ENCODE measurements around the gene DOK7. TPM values are rescaled to one million over a fixed set of nuclear protein-coding genes. Genes with fewer than 3 reads are reported as not detected.

The DOK7 gene
- total and polyA plus RNA-seq, 2 donors (not counting 3 experiments of a cell fraction or from before 2014, with no cell fraction given) = not detected

GRCh38 chr4:3468804-3469203 is 5.7 kb downstream of the DOK7 start:
- no TSS peak for BruUV-seq (replicated peaks)
- no peaks in the 10 kb centered on the region for H3K9me1 ChIP-seq (replicated peaks; ENCODE audit: control insufficient read depth, extremely low read depth, insufficient read depth, low read length)
- no peaks in the 10 kb centered on the region for H3K4me1 ChIP-seq (ENCODE audit: control insufficient read depth, extremely low read depth, insufficient read depth, low read length)
- CTCF ChIA-PET = interaction anchor here (4.1 kb wide), 1 partner anchor 12 kb away, joined by 16 read pairs; no protein-coding TSS in a partner anchor
- FAIRE-seq (no peak), DNase-seq (ENCODE audit: low read depth, low spot score) (no peak)
- intact Hi-C loops (cut with micrococcal nuclease) (no loop called here), dilution Hi-C loops (cut with MboI; ENCODE audit: extremely low pct_ligation_motif_present, low sequenced_read_pairs) (no loop called here)
- POLR2A ChIA-PET = no interaction called here
- H3K79me2 ChIP-seq (ENCODE audit: control insufficient read depth, insufficient read depth, low read length) = no peaks in the 10 kb centered on the region
- H3K27ac ChIP-seq (ENCODE audit: insufficient read depth, low read depth, low read length) = no peak overlapping the region
- no peak overlapping the region for H3K9ac ChIP-seq (replicated peaks; ENCODE audit: extremely low read depth, insufficient read depth, low read length)
- H3K27me3 ChIP-seq (ENCODE audit: control insufficient read depth in 2 of 2, insufficient read depth in 2 of 2, low read length in 2 of 2) = peaks cover 0 to under 1% of the 10 kb centered on the region in 2 experiments
- H2AFZ ChIP-seq (ENCODE audit: low read depth, low read length) = no peak overlapping the region
- H3K9me3 ChIP-seq (replicated peaks; ENCODE audit: control insufficient read depth, insufficient read depth, low read length) = no peaks in the 10 kb centered on the region
- H3K4me2 ChIP-seq (ENCODE audit: insufficient read depth, low read length) = no peak overlapping the region
- H4K20me1 ChIP-seq (replicated peaks; ENCODE audit: control insufficient read depth, extremely low read depth, insufficient read depth, low read length) = no peaks in the 10 kb centered on the region
- TF ChIP-seq JUN (IDR thresholded peaks at IDR 0.05; ENCODE audit: borderline replicate concordance, insufficient read depth, insufficient read length, low read depth) (no peak), GATA2 (IDR thresholded peaks at IDR 0.05; ENCODE audit: insufficient read depth, insufficient read length, low read depth, low read length) (no peak), MYC (IDR thresholded peaks at IDR 0.05; ENCODE audit: low read depth, low read length) (no peak), FOS (IDR thresholded peaks at IDR 0.05; ENCODE audit: borderline replicate concordance, insufficient read depth, low read length) (no peak), POLR2A (IDR thresholded peaks at IDR 0.05; ENCODE audit: low read depth, low read length) (no peak), POLR2AphosphoS5 (IDR thresholded peaks at IDR 0.05; ENCODE audit: insufficient read depth, low read depth, low read length) (no peak)
- TF ChIP-seq, protein P1, sequence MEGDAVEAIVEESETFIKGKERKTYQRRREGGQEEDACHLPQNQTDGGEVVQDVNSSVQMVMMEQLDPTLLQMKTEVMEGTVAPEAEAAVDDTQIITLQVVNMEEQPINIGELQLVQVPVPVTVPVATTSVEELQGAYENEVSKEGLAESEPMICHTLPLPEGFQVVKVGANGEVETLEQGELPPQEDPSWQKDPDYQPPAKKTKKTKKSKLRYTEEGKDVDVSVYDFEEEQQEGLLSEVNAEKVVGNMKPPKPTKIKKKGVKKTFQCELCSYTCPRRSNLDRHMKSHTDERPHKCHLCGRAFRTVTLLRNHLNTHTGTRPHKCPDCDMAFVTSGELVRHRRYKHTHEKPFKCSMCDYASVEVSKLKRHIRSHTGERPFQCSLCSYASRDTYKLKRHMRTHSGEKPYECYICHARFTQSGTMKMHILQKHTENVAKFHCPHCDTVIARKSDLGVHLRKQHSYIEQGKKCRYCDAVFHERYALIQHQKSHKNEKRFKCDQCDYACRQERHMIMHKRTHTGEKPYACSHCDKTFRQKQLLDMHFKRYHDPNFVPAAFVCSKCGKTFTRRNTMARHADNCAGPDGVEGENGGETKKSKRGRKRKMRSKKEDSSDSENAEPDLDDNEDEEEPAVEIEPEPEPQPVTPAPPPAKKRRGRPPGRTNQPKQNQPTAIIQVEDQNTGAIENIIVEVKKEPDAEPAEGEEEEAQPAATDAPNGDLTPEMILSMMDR (IDR thresholded peaks at IDR 0.05; ENCODE audit: extremely low read depth in 1 of 2, insufficient read depth in 1 of 2, low read depth in 1 of 2, low read length in 2 of 2) = no peak
- H3K36me3 ChIP-seq (ENCODE audit: control insufficient read depth in 2 of 2, extremely low read depth in 1 of 2, insufficient read depth in 2 of 2, low read length in 2 of 2) = no peaks in the 10 kb centered on the region
- H3K4me3 ChIP-seq (replicated peaks in 1 of 3; ENCODE audit: insufficient read depth in 1 of 3, low read depth in 1 of 3, low read length in 3 of 3) = no peak overlapping the region

All from endothelial cell of umbilical vein (primary cell).